HG03558 (cell line): ENCODE measurements around the gene ZNF441.
A peak's percentile ranks its signal among the peaks of the same experiment; 100 is the strongest.
"Not testable (repeated sequence)": the region's sequence is repeated elsewhere in the genome, so short reads cannot be mapped to it uniquely, and the experiment has no call there.

Experiments
- ATAC-seq: cut with Tn5 transposase; IDR thresholded peaks from one replicate; pipeline ENCODE4 v1.9.1; 2021; ENCODE audit warnings: moderate number of reproducible peaks; ENCODE audit not compliant: unreplicated experiment; ENCODE audit errors: extremely low read depth

Gene ZNF441

GRCh38 chr19:11766597-11767591, at the start of gene ZNF441:
Gene ZNF441, plus strand, starts transcription at chr19:11767000. Its CDS starts 194 bp downstream, at chr19:11767194.
- ATAC-seq = no peak

- ATAC-seq = no peak
Observed at GRCh38 chr19:11721681-11722080, 45.1 kb upstream of the ZNF441 start.

- ATAC-seq = no peak
Observed at GRCh38 chr19:11722414-11722813, 44.4 kb upstream of the ZNF441 start.

GRCh38 chr19:11729586-11729985, 37.2 kb upstream of the ZNF441 start:
- ATAC-seq = no peak

GRCh38 chr19:11735375-11735774, 31.4 kb upstream of the ZNF441 start:
- no peak for ATAC-seq

- no peak for ATAC-seq
Observed at GRCh38 chr19:11736696-11737095, 30.1 kb upstream of the ZNF441 start.

GRCh38 chr19:11737964-11738745, 28.6 kb upstream of the ZNF441 start:
- peak; percentile 11 for ATAC-seq

GRCh38 chr19:11738746-11739620, 27.8 kb upstream of the ZNF441 start, which contains the start of gene ZNF823:
Gene ZNF823, minus strand, starts transcription at chr19:11738946. Its CDS starts 127 bp downstream, at chr19:11738819.
- ATAC-seq = peak; percentile 45

- ATAC-seq = no peak
Observed at GRCh38 chr19:11745869-11746268, 20.9 kb upstream of the ZNF441 start.

GRCh38 chr19:11747277-11747676, 19.5 kb upstream of the ZNF441 start:
- ATAC-seq = no peak

GRCh38 chr19:11749751-11750150, 17.0 kb upstream of the ZNF441 start:
- ATAC-seq = no peak

- no peak for ATAC-seq
Observed at GRCh38 chr19:11752244-11752736, 14.5 kb upstream of the ZNF441 start.

GRCh38 chr19:11754663-11755062, 12.1 kb upstream of the ZNF441 start:
- no peak for ATAC-seq

- no peak for ATAC-seq
Observed at GRCh38 chr19:11756965-11757364, 9.8 kb upstream of the ZNF441 start.

- ATAC-seq = no peak
Observed at GRCh38 chr19:11759805-11760204, 7.0 kb upstream of the ZNF441 start.

- ATAC-seq = no peak
Observed at GRCh38 chr19:11763117-11763516, 3.7 kb upstream of the ZNF441 start.

GRCh38 chr19:11763611-11764010, 3.2 kb upstream of the ZNF441 start:
- no peak for ATAC-seq

- no peak for ATAC-seq
Observed at GRCh38 chr19:11767633-11768133, 883 bp downstream of the ZNF441 start.

GRCh38 chr19:11769995-11770394, 3.2 kb downstream of the ZNF441 start:
- ATAC-seq = no peak

- ATAC-seq = not testable (repeated sequence)
Observed at GRCh38 chr19:11771520-11771919, 4.7 kb downstream of the ZNF441 start.
